Astrocyte of the cerebellum (primary cell): ENCODE results near the gene RPA3.

Experiments used
- DNase-seq: peaks from one replicate; pipeline ENCODE4 v3.0.0-alpha.2; 2011; ENCODE audit warnings: low read depth
- H3K4me3 ChIP-seq: 2 replicates; pipeline ENCODE4 v1.5.1; 2011; ENCODE audit warnings: mild to moderate bottlenecking, low read depth, low read length, moderate library complexity
- CTCF ChIP-seq: IDR thresholded peaks from 2 replicates; pipeline ENCODE4 v1.5.1; 2012; ENCODE audit warnings: low read length, low read depth, moderate library complexity, mild to moderate bottlenecking; ENCODE audit errors: missing control alignments
- in situ Hi-C: cut with HindIII; loops from 2 replicates; pipeline ENCODE4 v1.10.0; 2017; ENCODE audit warnings: low sequenced_read_pairs

RPA3 gene

GRCh38 chr7:7642081-7642480 is 76.3 kb downstream of the RPA3 start:
- in situ Hi-C loops, result no loop called here
- no peak for TF ChIP-seq CTCF
- DNase-seq, result no peak
- no peak overlapping the region for H3K4me3 ChIP-seq

GRCh38 chr7:7641129-7641663 is 77.2 kb downstream of the RPA3 start:
- DNase-seq, result no peak
- peak overlapping the region; percentile 97 for H3K4me3 ChIP-seq
- in situ Hi-C loops, result no loop called here
- no peak for TF ChIP-seq CTCF

- H3K4me3 ChIP-seq, result peak within 1 kb of the TSS; percentile 97
- in situ Hi-C loops, result no loop called here
- no peak for TF ChIP-seq CTCF
- peak; percentile 98 for DNase-seq
Observed at GRCh38 chr7:7640221-7641128, 77.9 kb downstream of the RPA3 start, which contains the start of gene UMAD1. Gene UMAD1, plus strand, starts transcription at chr7:7640752. Its CDS starts 32,620 bp downstream, at chr7:7673372.

- in situ Hi-C loops, result no loop called here
- no peak for TF ChIP-seq CTCF
- no peak for DNase-seq
Observed at GRCh38 chr7:7639847-7640220, 78.6 kb downstream of the RPA3 start.

GRCh38 chr7:7639421-7639820 is 79.0 kb downstream of the RPA3 start:
- in situ Hi-C loops, result no loop called here
- TF ChIP-seq CTCF, result no peak
- DNase-seq, result no peak
- H3K4me3 ChIP-seq, result peak overlapping the region; percentile 97

More at GRCh38 chr7:7639847-7640220, 78.6 kb downstream of the RPA3 start:
- H3K4me3 ChIP-seq, result peak overlapping the region; percentile 97

GRCh38 chr7:7630626-7631329 is 87.6 kb downstream of the RPA3 start:
- no peak overlapping the region for H3K4me3 ChIP-seq
- no peak for DNase-seq
- TF ChIP-seq CTCF, result no peak
- in situ Hi-C loops, result no loop called here
